H1 (cell line): ENCODE data around the gene ZIC1. TPM values are rescaled to one million over a fixed set of nuclear protein-coding genes. Genes with fewer than 3 reads are reported as not detected.

ENCODE experiments used
- ATF2 ChIP-seq: IDR thresholded peaks from 2 replicates; pipeline ENCODE4 v1.6.1; 2012; ENCODE audit warnings: low read length, inconsistent platforms
- BACH1 ChIP-seq: IDR thresholded peaks from 2 replicates; pipeline ENCODE4 v1.6.1; 2012; ENCODE audit warnings: low read length, improper control_type of control experiment
- BCL11A ChIP-seq, 2 experiments: IDR thresholded peaks; one replicate each; pipeline ENCODE4 v1.6.1; 2011; ENCODE audit warnings: low read depth in 2 of 2, low read length in 2 of 2, mild to moderate bottlenecking in 2 of 2
- CREB1 ChIP-seq: IDR thresholded peaks from 2 replicates; pipeline ENCODE4 v1.6.1; 2012; ENCODE audit warnings: inconsistent platforms
- CTBP2 ChIP-seq: IDR thresholded peaks from 2 replicates; pipeline ENCODE4 v1.7.0; 2011; ENCODE audit warnings: borderline replicate concordance, mild to moderate bottlenecking, moderate library complexity, mixed read lengths, low read length; ENCODE audit not compliant: insufficient read depth, insufficient read length
- E2F6 ChIP-seq: IDR thresholded peaks from 2 replicates; pipeline ENCODE4 v1.6.1; 2012; ENCODE audit warnings: inconsistent platforms
- FOSL1 ChIP-seq: IDR thresholded peaks from 2 replicates; pipeline ENCODE4 v1.6.1; 2011; ENCODE audit warnings: mild to moderate bottlenecking, low read depth, low read length, moderate library complexity; ENCODE audit not compliant: insufficient read depth
- HDAC2 ChIP-seq, 2 experiments: fragments of 300-600 bp in 1 of 2; sonication (generic) in 1 of 2; IDR thresholded peaks; 2 replicates each; pipeline ENCODE4 v1.6.1; 2011 to 2012; ENCODE audit warnings: low read depth in 2 of 2, low read length in 2 of 2, mild to moderate bottlenecking in 2 of 2, moderate library complexity in 2 of 2, borderline replicate concordance in 1 of 2, inconsistent platforms in 1 of 2
- KDM1A ChIP-seq: fragments of 200-600, 300-600 bp; sonication (generic); IDR thresholded peaks from 2 replicates; pipeline ENCODE4 v1.7.1; 2016; ENCODE audit warnings: mild to moderate bottlenecking, low read length, borderline replicate concordance
- NANOG ChIP-seq: IDR thresholded peaks from 2 replicates; pipeline ENCODE4 v1.6.1; 2011; ENCODE audit warnings: low read length, low read depth, mild to moderate bottlenecking, inconsistent platforms; ENCODE audit not compliant: insufficient read depth, poor library complexity, severe bottlenecking
- PHF8 ChIP-seq: fragments of 200-600 bp; sonication (generic); conservative IDR thresholded peaks from 2 replicates; pipeline ENCODE4 v1.7.1; 2012; ENCODE audit warnings: low read depth, mild to moderate bottlenecking, inconsistent platforms, low read length, moderate library complexity
- RBBP5 ChIP-seq: IDR thresholded peaks from 2 replicates; pipeline ENCODE4 v1.7.1; 2012; ENCODE audit warnings: low read depth, mild to moderate bottlenecking, inconsistent platforms, low read length, moderate library complexity, borderline replicate concordance
- SAP30 ChIP-seq: fragments of 300-600 bp; sonication (generic); IDR thresholded peaks from 2 replicates; pipeline ENCODE4 v1.7.1; 2012; ENCODE audit warnings: low read length, moderate library complexity, mild to moderate bottlenecking, inconsistent platforms; ENCODE audit not compliant: insufficient read depth, insufficient replicate concordance
- SP1 ChIP-seq: IDR thresholded peaks from 2 replicates; pipeline ENCODE4 v1.6.1; 2011; ENCODE audit warnings: low read depth, low read length
- SP2 ChIP-seq: IDR thresholded peaks from 2 replicates; pipeline ENCODE4 v1.6.1; 2012; ENCODE audit warnings: mild to moderate bottlenecking, low read length, inconsistent platforms
- SP4 ChIP-seq: IDR thresholded peaks from 2 replicates; pipeline ENCODE4 v1.6.1; 2012; ENCODE audit warnings: low read length, inconsistent platforms
- SUZ12 ChIP-seq: fragments of 200-600 bp; sonication (generic); IDR thresholded peaks from 2 replicates; pipeline ENCODE4 v1.6.1; 2012; ENCODE audit warnings: mild to moderate bottlenecking, inconsistent platforms, low read length, moderate library complexity, mixed read lengths
- TAF1 ChIP-seq: IDR thresholded peaks from 2 replicates; pipeline ENCODE4 v1.6.1; 2011; ENCODE audit warnings: mild to moderate bottlenecking, low read depth, low read length
- TBP ChIP-seq: IDR thresholded peaks from 2 replicates; pipeline ENCODE4 v1.6.1; 2011; ENCODE audit warnings: low read depth, low read length, improper control_type of control experiment
- USF2 ChIP-seq: IDR thresholded peaks from 2 replicates; pipeline ENCODE4 v1.6.1; 2011; ENCODE audit warnings: low read length, improper control_type of control experiment
- polyA plus RNA-seq, 7 experiments: library from polyadenylated mRNA; depleted of rRNA in 3 of 7; stranded (reverse) in 5 of 7; unstranded in 2 of 7; fragments of >200 nt in 5 of 7; fragments of 200-250 nt in 2 of 7; gene quantifications; 1 replicate in 5 of 7; 2 replicates in 1 of 7; 4 replicates in 1 of 7; pipeline versions ENCODE4 v1.2.1 to v1.2.3, GENCODE V29; 2011 to 2013; ENCODE audit warnings: missing spikeins in 2 of 7, mixed read lengths in 2 of 7
- total RNA-seq: library from RNA; stranded (reverse); fragmentation: NEBNext Ultra II Directional; extraction: Animal tissue kit (Norgen Biotek cat#: 25700); gene quantifications from 2 replicates; pipeline ENCODE4 v1.2.1, GENCODE V29; 2021

Gene ZIC1
- total and polyA plus RNA-seq, 2 of the 8 experiments (the other 6 are each of a cell fraction or from before 2014, with no cell fraction given): 0.80 to 2.2 TPM

GRCh38 chr3:147384210-147385058 is 24.7 kb upstream of the ZIC1 start (continued):
- no peak for TF ChIP-seq USF2
- no peak for TF ChIP-seq CREB1
- TF ChIP-seq TBP: no peak
- TF ChIP-seq SAP30: no peak
- no peak for TF ChIP-seq BCL11A (IDR thresholded peaks at IDR 0.05; ENCODE audit: low read depth in 2 of 2, low read length in 2 of 2)
- no peak for TF ChIP-seq KDM1A
- TF ChIP-seq HDAC2 (IDR thresholded peaks at IDR 0.05; ENCODE audit: borderline replicate concordance in 1 of 2, low read depth in 2 of 2, low read length in 2 of 2): no peak
- TF ChIP-seq ATF2: no peak
- no peak for TF ChIP-seq NANOG
- TF ChIP-seq PHF8: no peak
- peak; percentile 47; the same call in 1 of the 2 replicates for TF ChIP-seq SUZ12
- TF ChIP-seq TAF1: no peak
- TF ChIP-seq FOSL1: no peak
- TF ChIP-seq SP2: no peak
- TF ChIP-seq BACH1: no peak
- no peak for TF ChIP-seq SP1
- TF ChIP-seq SP4: no peak
- no peak for TF ChIP-seq RBBP5
- no peak for TF ChIP-seq CTBP2
- peak; percentile 79; the same call in 1 of the 2 replicates for TF ChIP-seq E2F6
